Measurements from ENCODE around the gene CDK6. TPM values are rescaled to one million over a fixed set of nuclear protein-coding genes. Genes with fewer than 3 reads are reported as not detected.

The CDK6 gene
- total RNA-seq (2021; fragmentation: NEBNext Ultra II Directional; extraction: Animal tissue kit (Norgen Biotek cat#: 25700)) = 18.9 and 20.8 TPM in 2 replicates
- 5.9 and 9.0 TPM in 2 replicates for polyA plus RNA-seq (2011; rRNA removed)
- polyA plus RNA-seq (2011; cell fraction: cytosol; rRNA removed) = 8.0 TPM
- polyA plus RNA-seq (2011; cell fraction: nucleus; rRNA removed) = 18.6 TPM
- polyA plus RNA-seq (2012, experiment 1 of 2) = 4.9 to 8.4 TPM (median 6.0 TPM) in 4 replicates
- 0.60 TPM for polyA plus RNA-seq (2012, experiment 2 of 2)
- 5.0 TPM for polyA plus RNA-seq (2013, experiment 1 of 2)
- polyA plus RNA-seq (2013, experiment 2 of 2) = 5.0 TPM
- polyA minus RNA-seq (2011; rRNA and poly(A)+ RNA removed) = 29.2 and 45.3 TPM in 2 replicates
- 36.8 TPM for polyA minus RNA-seq (2011; cell fraction: cytosol; rRNA and poly(A)+ RNA removed)
- polyA minus RNA-seq (2011; cell fraction: nucleus; rRNA and poly(A)+ RNA removed) = 39.0 TPM
- long read RNA-seq, experiment 1, partial matches to known transcripts = 4 of 17 reads
- long read RNA-seq, experiment 1, other reads (novel, unspliced or antisense) = 12 of 17 reads
- long read RNA-seq, experiment 2, partial matches to known transcripts = 1 of 1 reads
- long read RNA-seq, experiment 2, other reads (novel, unspliced or antisense) = 0 of 1 reads

DNA sequence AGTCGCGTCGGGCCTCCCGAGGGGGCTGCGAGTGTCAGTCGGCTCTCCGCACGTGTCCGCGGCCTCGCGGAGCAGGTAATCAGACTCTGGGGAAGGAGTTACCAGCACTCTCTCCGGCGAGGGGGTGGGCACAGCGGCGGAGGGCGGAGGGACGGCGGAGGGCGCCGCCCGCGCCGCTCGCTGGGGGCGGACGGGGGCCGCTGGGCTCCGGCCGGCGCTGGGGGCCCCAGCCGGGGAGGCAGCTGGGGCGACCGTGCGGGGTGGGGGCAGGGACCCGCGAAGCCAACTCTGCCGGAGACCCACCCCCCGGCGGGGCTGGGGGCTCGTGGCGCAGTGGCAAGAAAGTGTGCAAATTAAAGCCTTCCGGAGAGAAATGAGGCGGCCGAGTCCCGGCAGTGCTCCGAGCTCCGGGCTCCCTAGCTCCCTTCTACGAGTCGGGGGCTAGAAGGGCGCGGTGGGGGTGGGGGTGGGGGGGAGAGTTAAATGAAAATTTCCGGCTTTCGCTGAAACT, at the start of gene CDK6:
CDK6 (minus strand) TSS at position 85 of the 511 bp plus-strand sequence. CDS start 3,250 bp downstream, outside the sequence.
- FAIRE-seq (no peak), DNase-seq (ENCODE audit: low read depth in 1 of 2, low spot score in 2 of 2) (peak in 1 of 2 experiments; percentile 67)
- no peaks in the 10 kb centered on the region for H3K36me3 ChIP-seq (ENCODE audit: control insufficient read depth in 2 of 4, insufficient read depth in 4 of 4, low read length in 3 of 4)
- ChIA-PET CTCF (ENCODE audit: partially characterized antibody) (interaction anchor here (1.1 to 3.3 kb wide), 6 partner anchors 15 to 217 kb away, joined by 3 to 10 read pairs (median 6); no protein-coding TSS in a partner anchor), POLR2A (ENCODE audit: partially characterized antibody) (no interaction called here)
- H3K56ac ChIP-seq (replicated peaks; ENCODE audit: insufficient read length, low read depth, low read length) = no peak within 1 kb of the TSS
- no peak within 1 kb of the TSS for H4K91ac ChIP-seq (replicated peaks; ENCODE audit: insufficient read length, low read length)
- no peak within 1 kb of the TSS for H2BK20ac ChIP-seq (ENCODE audit: low read length)
- peak within 1 kb of the TSS; percentile 76 for H4K8ac ChIP-seq (ENCODE audit: extremely low read depth, insufficient read depth, low read length)
- H2BK120ac ChIP-seq (replicated peaks; ENCODE audit: low read depth, low read length) = no peak within 1 kb of the TSS
- H3K4me2 ChIP-seq (ENCODE audit: insufficient read depth in 1 of 2, low read depth in 2 of 2, low read length in 2 of 2) = peak within 1 kb of the TSS; percentile 96 to 98
- no peak within 1 kb of the TSS for H2AFZ ChIP-seq (ENCODE audit: low read length)
- H3K14ac ChIP-seq (ENCODE audit: insufficient read length) = no peak within 1 kb of the TSS
- H3K23me2 ChIP-seq (ENCODE audit: low read depth, low read length) = peaks cover 34% of the 10 kb centered on the region
- H3K27me3 ChIP-seq (replicated peaks in 1 of 4; ENCODE audit: control insufficient read depth in 3 of 4, extremely low read depth in 1 of 4, insufficient read depth in 3 of 4, low read length in 3 of 4) = peaks cover 0 to 16% (median 8%) of the 10 kb centered on the region in 4 experiments; a peak in 5 of 7 replicates
- peak within 1 kb of the TSS; percentile 50 to 70 (median 59) for H3K4me3 ChIP-seq (ENCODE audit: extremely low read depth in 1 of 4, insufficient read depth in 2 of 4, low read depth in 3 of 4, low read length in 4 of 4)
- no peaks in the 10 kb centered on the region for H3K79me1 ChIP-seq (ENCODE audit: low read depth, low read length)
- peak within 1 kb of the TSS in 1 of 4 experiments; percentile 59; a peak in 1 of 7 replicates for H3K9ac ChIP-seq (replicated peaks in 1 of 4; ENCODE audit: extremely low read depth in 1 of 4, low read depth in 3 of 4, low read length in 3 of 4)
- no peak within 1 kb of the TSS for H3K23ac ChIP-seq (ENCODE audit: insufficient read length)
- peak within 1 kb of the TSS; percentile 52; the same call in 1 of the 2 replicates for H3K18ac ChIP-seq (ENCODE audit: extremely low read depth, low read length)
- peak within 1 kb of the TSS; percentile 49; the same call in 1 of the 2 replicates for H2BK15ac ChIP-seq (ENCODE audit: low read length)
- no peak within 1 kb of the TSS for H4K5ac ChIP-seq (ENCODE audit: insufficient read length, low read depth, low read length)
- H3K27ac ChIP-seq (ENCODE audit: low read depth, low read length) = no peak within 1 kb of the TSS
- 3% methylated on average over 12 of the region's 54 CpGs; no CpG with 5 or more reads in 1 of the 2 experiments for WGBS, 2 experiments (ENCODE audit: extremely low coverage in 1 of 2, insufficient coverage in 1 of 2, insufficient read length in 1 of 2, insufficient replicate concordance in 2 of 2, low coverage in 1 of 2, low lambda C conversion rate in 2 of 2, missing lambda C conversion rate in 1 of 2)
- H4K20me1 ChIP-seq (replicated peaks in 1 of 2; ENCODE audit: control insufficient read depth in 1 of 2, insufficient read depth in 2 of 2, low read length in 2 of 2) = peaks cover 0 to 3% of the 10 kb centered on the region in 2 experiments
- H3K9me3 ChIP-seq (ENCODE audit: insufficient read depth in 2 of 2, low read depth in 1 of 2, low read length in 1 of 2) = no peaks in the 10 kb centered on the region
- peak within 1 kb of the TSS; percentile 95 for H2BK12ac ChIP-seq (ENCODE audit: low read depth, low read length)
- H2AK5ac ChIP-seq (ENCODE audit: low read depth, low read length) = no peak within 1 kb of the TSS; the same call in 1 of the 2 replicates
- no peaks in the 10 kb centered on the region; a peak in 1 of 4 replicates for H3K79me2 ChIP-seq (ENCODE audit: control insufficient read depth in 1 of 2, insufficient read depth in 2 of 2, low read length in 2 of 2)
- H3K4me1 ChIP-seq (replicated peaks in 1 of 4; ENCODE audit: control insufficient read depth in 3 of 4, insufficient read depth in 4 of 4, low read length in 3 of 4) = peaks cover 0 to 3% (median 1%) of the 10 kb centered on the region in 4 experiments; a peak in 2 of 7 replicates
- peak within 1 kb of the TSS; percentile 66 for H2BK5ac ChIP-seq (ENCODE audit: low read depth, low read length)
- peak within 1 kb of the TSS; percentile 80 for H3K4ac ChIP-seq (replicated peaks; ENCODE audit: insufficient read length, low read depth, low read length)
- TF ChIP-seq CTBP2 (IDR thresholded peaks at IDR 0.05; ENCODE audit: borderline replicate concordance, insufficient read depth, insufficient read length, low read length) = peak; percentile 27
- TF ChIP-seq KDM4A (IDR thresholded peaks at IDR 0.05; ENCODE audit: low read depth, low read length, severe bottlenecking) = peak; percentile 45
- TF ChIP-seq POU5F1 (IDR thresholded peaks at IDR 0.05; ENCODE audit: low read depth, low read length) = no peak
- 0 out of 4 replicates have a peak, but pooled peaks of 1 of the 2 experiments have one; percentile 35 for TF ChIP-seq HDAC2 (IDR thresholded peaks at IDR 0.05; ENCODE audit: borderline replicate concordance in 1 of 2, low read depth in 2 of 2, low read length in 2 of 2)
- TF ChIP-seq, protein P1, sequence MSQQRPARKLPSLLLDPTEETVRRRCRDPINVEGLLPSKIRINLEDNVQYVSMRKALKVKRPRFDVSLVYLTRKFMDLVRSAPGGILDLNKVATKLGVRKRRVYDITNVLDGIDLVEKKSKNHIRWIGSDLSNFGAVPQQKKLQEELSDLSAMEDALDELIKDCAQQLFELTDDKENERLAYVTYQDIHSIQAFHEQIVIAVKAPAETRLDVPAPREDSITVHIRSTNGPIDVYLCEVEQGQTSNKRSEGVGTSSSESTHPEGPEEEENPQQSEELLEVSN (IDR thresholded peaks at IDR 0.05) = peak; percentile 69
- no peak for TF ChIP-seq CEBPB (IDR thresholded peaks at IDR 0.05; ENCODE audit: low read depth, low read length)
- TF ChIP-seq, protein P2, sequence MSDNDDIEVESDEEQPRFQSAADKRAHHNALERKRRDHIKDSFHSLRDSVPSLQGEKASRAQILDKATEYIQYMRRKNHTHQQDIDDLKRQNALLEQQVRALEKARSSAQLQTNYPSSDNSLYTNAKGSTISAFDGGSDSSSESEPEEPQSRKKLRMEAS (IDR thresholded peaks at IDR 0.05) = peak; percentile 92
- TF ChIP-seq BACH1 (IDR thresholded peaks at IDR 0.05; ENCODE audit: low read length) = 0 out of 2 replicates have a peak, but pooled peaks have one; percentile 6

Measured in H1 (cell line).